Coronary artery (tissue), 2 donors: ENCODE measurements around the gene TP73.

Source experiments
- DNase-seq: peaks from one replicate; pipeline ENCODE4 v3.0.0-alpha.2; 2017; ENCODE audit warnings: low spot score
- H3K27ac ChIP-seq, 2 donors: fragments of 200-600 bp; sonication (generic); one replicate each; pipeline ENCODE4 v1.5.1; 2016 to 2019
- H3K4me3 ChIP-seq: fragments of 200-600 bp; sonication (generic); 2 replicates; pipeline ENCODE4 v1.5.1; 2016; ENCODE audit warnings: mild to moderate bottlenecking, moderate library complexity
- TF ChIP-seq, protein P1 (sequence below): fragments of 200-600 bp; sonication (generic); IDR thresholded peaks from one replicate; pipeline ENCODE4 v1.5.1; 2019; ENCODE audit warnings: antibody characterized with exemption

Gene TP73

DNA sequence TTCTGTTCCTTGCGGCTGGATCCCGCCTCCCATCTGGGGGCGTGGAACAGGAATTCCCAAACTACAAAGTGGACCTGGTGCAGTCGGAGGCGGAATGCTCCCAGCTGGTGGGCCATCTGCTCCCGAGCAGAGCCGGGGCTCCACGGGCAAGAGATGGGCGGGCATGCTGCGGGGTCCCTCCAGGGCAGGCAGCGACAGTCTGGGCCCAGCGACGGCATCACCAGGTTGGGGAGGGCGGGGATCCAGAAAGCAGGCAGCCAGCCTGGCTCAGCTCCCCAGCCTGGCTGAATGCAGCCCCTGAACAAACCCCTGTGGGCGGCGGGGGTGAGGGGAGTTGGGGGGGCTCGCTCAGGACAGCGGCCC is 44.6 kb upstream of the TP73 start:
- Histone ChIP-seq H3K4me3 (no peak overlapping the region), H3K27ac (no peak overlapping the region)
- TF ChIP-seq, protein P1, sequence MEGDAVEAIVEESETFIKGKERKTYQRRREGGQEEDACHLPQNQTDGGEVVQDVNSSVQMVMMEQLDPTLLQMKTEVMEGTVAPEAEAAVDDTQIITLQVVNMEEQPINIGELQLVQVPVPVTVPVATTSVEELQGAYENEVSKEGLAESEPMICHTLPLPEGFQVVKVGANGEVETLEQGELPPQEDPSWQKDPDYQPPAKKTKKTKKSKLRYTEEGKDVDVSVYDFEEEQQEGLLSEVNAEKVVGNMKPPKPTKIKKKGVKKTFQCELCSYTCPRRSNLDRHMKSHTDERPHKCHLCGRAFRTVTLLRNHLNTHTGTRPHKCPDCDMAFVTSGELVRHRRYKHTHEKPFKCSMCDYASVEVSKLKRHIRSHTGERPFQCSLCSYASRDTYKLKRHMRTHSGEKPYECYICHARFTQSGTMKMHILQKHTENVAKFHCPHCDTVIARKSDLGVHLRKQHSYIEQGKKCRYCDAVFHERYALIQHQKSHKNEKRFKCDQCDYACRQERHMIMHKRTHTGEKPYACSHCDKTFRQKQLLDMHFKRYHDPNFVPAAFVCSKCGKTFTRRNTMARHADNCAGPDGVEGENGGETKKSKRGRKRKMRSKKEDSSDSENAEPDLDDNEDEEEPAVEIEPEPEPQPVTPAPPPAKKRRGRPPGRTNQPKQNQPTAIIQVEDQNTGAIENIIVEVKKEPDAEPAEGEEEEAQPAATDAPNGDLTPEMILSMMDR, result no peak
- DNase-seq, result no peak

DNA sequence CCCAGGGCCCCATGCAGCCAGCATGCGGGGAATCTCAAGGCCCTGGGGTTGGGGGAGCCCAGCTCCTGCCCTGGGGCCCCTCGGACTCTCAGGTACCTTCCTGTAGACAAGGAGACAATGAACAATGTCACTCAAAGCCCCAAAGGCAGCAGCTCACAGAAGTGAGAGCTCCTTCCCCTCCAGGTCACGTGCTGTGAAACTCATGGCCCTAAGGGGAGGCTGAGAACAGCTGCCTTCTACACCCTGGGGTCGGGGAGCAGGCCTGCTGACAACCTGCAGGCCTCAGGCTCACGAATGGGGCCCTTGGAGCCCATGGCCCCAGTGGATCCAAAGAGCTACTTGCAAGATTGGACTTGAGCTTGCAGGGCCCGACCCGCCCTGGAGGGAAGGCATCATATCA is 44.2 kb upstream of the TP73 start:
- DNase-seq, result no peak
- H3K27ac ChIP-seq, result no peak overlapping the region
- no peak overlapping the region for H3K4me3 ChIP-seq
- TF ChIP-seq, protein P1, result no peak

DNA sequence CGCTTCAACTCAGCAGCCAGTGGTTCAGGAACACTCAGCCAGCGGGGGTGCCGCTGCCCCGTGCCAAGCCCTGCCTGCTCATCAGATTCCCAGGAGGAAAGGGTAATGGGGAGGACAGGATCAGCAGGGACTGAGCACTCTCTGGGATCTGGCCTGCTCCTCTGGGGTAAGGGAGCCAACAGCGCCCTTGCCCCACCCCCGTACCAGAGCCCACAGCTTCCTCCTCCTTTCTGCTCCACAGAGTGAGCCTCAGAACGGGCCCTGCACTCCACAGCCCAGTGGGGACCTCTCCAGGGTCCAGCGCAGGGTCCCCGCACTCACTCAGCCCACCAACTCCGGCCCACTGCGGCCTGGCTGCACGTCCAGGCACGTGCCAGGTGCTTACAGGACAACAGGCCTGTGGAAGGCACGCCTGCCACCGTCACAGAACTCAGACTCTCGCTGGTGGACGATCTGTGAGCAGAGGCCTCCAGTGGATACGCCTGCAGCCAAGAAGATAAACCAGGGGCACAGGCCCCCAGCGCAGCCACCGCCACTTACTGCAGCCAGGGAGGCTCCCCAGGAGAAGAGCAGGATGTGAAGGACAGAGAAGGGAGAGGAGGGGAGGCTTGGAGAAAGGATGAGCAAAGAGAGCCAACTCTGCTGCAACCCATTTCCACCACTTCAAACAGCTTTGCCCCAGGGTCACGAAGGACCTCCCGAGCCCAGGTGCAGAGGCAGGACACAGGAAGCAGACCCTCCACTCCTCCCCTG is 43.1 kb upstream of the TP73 start:
- TF ChIP-seq, protein P1, result no peak
- H3K27ac ChIP-seq, result no peak overlapping the region
- H3K4me3 ChIP-seq, result no peak overlapping the region
- no peak for DNase-seq

GRCh38 chr1:3609769-3610526 is 42.4 kb upstream of the TP73 start:
- H3K27ac ChIP-seq, result no peak overlapping the region
- no peak for DNase-seq
- peak overlapping the region; percentile 69 for H3K4me3 ChIP-seq
- TF ChIP-seq, protein P1, result no peak

- TF ChIP-seq, protein P1, result no peak
- Histone ChIP-seq H3K4me3 (peak overlapping the region; percentile 69), H3K27ac (no peak overlapping the region)
- no peak for DNase-seq
Measured at GRCh38 chr1:3610527-3611169, 41.7 kb upstream of the TP73 start.

- H3K4me3 ChIP-seq, result peak within 1 kb of the TSS; percentile 69
- H3K27ac ChIP-seq, result no peak within 1 kb of the TSS
- TF ChIP-seq, protein P1, result no peak
- DNase-seq, result no peak
Measured at GRCh38 chr1:3611170-3612019, 40.9 kb upstream of the TP73 start, which contains the start of gene MEGF6. MEGF6 (minus strand) TSS chr1:3611508; CDS start chr1:3611268, 240 bp downstream.
